Type B pancreatic cell (in vitro differentiated cells): ENCODE data around the gene SUSD6. TPM values are rescaled to one million over a fixed set of nuclear protein-coding genes. Genes with fewer than 3 reads are reported as not detected.

Experiments used
- DNase-seq: peaks from one replicate; pipeline ENCODE4 v3.0.0; 2021; ENCODE audit warnings: mixed read lengths; ENCODE audit not compliant: unreplicated experiment; ENCODE audit errors: extremely low spot score
- H3K27ac Mint-ChIP-seq: 2 replicates; pipeline ENCODE4 v1.8.0; 2021; ENCODE audit warnings: mild to moderate bottlenecking, mixed read lengths
- H3K27me3 Mint-ChIP-seq: 2 replicates; pipeline ENCODE4 v1.8.0; 2021; ENCODE audit warnings: mixed read lengths
- H3K36me3 Mint-ChIP-seq: 2 replicates; pipeline ENCODE4 v1.8.0; 2021; ENCODE audit warnings: mixed read lengths
- H3K4me1 Mint-ChIP-seq: one replicate; pipeline ENCODE4 v1.8.0; 2021; ENCODE audit warnings: mixed read lengths; ENCODE audit not compliant: unreplicated experiment
- H3K4me3 Mint-ChIP-seq: 2 replicates; pipeline ENCODE4 v1.8.0; 2021; ENCODE audit warnings: mild to moderate bottlenecking, mixed read lengths
- H3K9me3 Mint-ChIP-seq: 2 replicates; pipeline ENCODE4 v1.8.0; 2021; ENCODE audit warnings: mixed read lengths
- total RNA-seq: library from RNA; stranded (reverse); gene quantifications from 2 replicates; pipeline ENCODE4 v1.2.1, GENCODE V29; 2021; ENCODE audit warnings: low replicate concordance
- TF ChIP-seq, protein P1 (sequence below): fragments of 200-600 bp; sonication (generic); conservative IDR thresholded peaks from 2 replicates; pipeline ENCODE4 v1.5.0; 2021; ENCODE audit warnings: antibody characterized with exemption, mild to moderate bottlenecking

Gene SUSD6
- total RNA-seq, 1 donor from 2014 or later: 31.7 TPM

DNA sequence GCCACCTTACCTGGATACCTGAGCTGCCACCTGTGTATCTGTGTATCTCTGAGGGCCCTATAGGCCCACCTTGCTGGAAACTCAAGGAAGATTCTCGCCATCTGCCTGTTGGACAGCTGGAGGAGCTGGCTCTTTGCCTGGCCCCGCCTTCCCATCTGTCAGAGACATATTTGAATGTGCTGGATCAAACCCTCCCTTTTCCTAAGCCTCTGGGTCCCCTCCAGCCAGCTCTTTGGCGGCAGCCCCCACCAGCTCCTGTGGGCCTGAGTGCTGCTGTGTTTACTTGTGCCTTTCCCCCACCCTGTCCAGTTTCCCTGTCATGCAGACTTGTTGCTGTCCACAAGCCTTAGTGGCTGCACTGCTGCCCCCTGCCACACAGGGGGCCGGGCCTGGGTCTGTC, 99.7 kb downstream of the SUSD6 start:
- no peak for DNase-seq
- H3K4me1 Mint-ChIP-seq: peaks cover 59% of the 10 kb centered on the region
- peaks cover 15% of the 10 kb centered on the region for H3K36me3 Mint-ChIP-seq
- TF ChIP-seq, protein P1, sequence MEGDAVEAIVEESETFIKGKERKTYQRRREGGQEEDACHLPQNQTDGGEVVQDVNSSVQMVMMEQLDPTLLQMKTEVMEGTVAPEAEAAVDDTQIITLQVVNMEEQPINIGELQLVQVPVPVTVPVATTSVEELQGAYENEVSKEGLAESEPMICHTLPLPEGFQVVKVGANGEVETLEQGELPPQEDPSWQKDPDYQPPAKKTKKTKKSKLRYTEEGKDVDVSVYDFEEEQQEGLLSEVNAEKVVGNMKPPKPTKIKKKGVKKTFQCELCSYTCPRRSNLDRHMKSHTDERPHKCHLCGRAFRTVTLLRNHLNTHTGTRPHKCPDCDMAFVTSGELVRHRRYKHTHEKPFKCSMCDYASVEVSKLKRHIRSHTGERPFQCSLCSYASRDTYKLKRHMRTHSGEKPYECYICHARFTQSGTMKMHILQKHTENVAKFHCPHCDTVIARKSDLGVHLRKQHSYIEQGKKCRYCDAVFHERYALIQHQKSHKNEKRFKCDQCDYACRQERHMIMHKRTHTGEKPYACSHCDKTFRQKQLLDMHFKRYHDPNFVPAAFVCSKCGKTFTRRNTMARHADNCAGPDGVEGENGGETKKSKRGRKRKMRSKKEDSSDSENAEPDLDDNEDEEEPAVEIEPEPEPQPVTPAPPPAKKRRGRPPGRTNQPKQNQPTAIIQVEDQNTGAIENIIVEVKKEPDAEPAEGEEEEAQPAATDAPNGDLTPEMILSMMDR: no peak
- H3K4me3 Mint-ChIP-seq: peak overlapping the region; percentile 28
- peak overlapping the region; percentile 42 for H3K27ac Mint-ChIP-seq
- no peaks in the 10 kb centered on the region for H3K9me3 Mint-ChIP-seq
- no peaks in the 10 kb centered on the region for H3K27me3 Mint-ChIP-seq

DNA sequence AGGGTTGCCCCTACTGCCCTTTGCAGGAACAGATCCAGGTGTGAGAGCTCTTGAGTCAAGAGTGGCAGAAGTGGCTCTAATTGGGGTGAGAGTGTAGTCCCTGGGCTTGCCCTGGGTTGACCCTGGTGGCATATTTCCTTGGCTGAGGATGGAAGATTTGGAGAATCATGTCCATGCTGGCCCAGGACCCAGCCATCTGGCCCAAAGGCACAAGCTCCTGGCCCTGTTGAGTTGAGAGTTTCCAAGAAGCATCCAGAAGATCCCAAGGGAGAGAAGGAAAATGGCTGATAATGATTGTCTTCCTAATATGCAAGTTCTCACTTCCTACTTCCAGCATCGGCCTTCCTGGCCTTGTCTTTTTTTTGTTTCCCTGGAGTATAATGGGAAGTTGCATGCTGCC, 100.1 kb downstream of the SUSD6 start:
- H3K4me1 Mint-ChIP-seq: peaks cover 63% of the 10 kb centered on the region
- no peaks in the 10 kb centered on the region for H3K27me3 Mint-ChIP-seq
- H3K9me3 Mint-ChIP-seq: no peaks in the 10 kb centered on the region
- peak overlapping the region; percentile 39 for H3K4me3 Mint-ChIP-seq
- TF ChIP-seq, protein P1: no peak
- peaks cover 15% of the 10 kb centered on the region for H3K36me3 Mint-ChIP-seq
- no peak for DNase-seq
- H3K27ac Mint-ChIP-seq: peak overlapping the region; percentile 53

DNA sequence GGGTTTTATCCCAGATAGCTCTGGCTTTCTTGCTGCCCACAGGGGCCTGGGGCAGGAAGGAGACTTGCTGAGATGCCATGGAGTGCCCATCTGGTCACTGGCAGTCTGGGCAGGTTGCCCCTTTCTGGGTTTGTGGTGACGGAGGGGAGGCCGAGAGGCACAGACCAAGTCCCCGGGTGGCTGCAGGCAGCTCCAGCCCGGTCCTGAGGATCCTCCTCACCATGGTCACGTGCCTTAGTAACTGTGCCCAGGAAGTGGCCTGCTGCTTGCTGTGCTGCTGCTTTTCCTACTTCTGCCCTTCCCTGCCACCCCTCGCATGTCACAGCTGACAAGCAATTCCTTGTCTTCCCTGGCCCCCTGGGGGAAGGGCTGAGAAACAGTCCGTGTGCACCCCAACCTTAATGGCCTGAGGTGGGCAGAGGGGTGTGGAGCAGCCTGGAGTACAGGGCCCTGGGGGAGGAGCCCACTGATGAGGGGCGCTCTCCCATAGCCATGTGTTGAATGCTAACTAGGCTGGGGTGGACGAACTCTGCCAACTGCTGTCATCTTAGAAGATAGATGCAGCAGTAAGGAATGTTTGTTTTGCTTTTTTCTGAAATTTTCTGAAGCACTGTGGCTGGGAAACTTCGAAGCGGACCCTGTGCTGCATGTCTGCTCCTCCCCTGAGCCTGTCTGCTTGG, 100.6 kb downstream of the SUSD6 start:
- Mint-ChIP-seq H3K36me3 (peaks cover 11% of the 10 kb centered on the region), H3K9me3 (no peaks in the 10 kb centered on the region), H3K27ac (peak overlapping the region; percentile 88), H3K4me1 (peaks cover 67% of the 10 kb centered on the region), H3K4me3 (peak overlapping the region; percentile 69), H3K27me3 (no peaks in the 10 kb centered on the region)
- no peak for DNase-seq
- TF ChIP-seq, protein P1: no peak

DNA sequence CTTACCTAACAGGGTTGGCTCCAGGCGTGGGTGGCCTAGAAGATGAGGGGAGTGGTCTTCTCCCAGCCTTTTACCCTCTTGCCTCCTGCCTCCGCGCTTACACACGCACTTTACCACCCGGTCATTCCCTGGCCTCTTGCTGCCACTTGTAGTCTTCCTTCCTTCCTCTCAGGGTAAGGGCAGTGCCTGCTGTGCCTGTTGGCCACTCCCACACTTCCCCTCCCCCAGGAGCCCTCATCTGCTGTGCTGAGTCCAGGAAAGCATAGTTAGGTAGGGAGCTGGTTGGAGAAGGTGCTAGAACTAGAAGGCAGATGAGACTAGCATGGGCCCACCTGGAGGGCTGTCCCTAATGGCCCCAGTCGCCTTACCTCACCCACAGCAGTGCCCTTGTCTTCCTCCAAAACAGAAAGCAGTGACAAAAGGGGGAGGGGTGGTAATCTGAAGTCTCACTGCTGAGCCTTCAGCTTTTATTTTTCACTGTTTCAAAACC, 101.2 kb downstream of the SUSD6 start:
- H3K9me3 Mint-ChIP-seq: no peaks in the 10 kb centered on the region
- peak overlapping the region; percentile 69 for H3K4me3 Mint-ChIP-seq
- peaks cover 68% of the 10 kb centered on the region for H3K4me1 Mint-ChIP-seq
- DNase-seq: no peak
- no peaks in the 10 kb centered on the region for H3K27me3 Mint-ChIP-seq
- peak overlapping the region; percentile 88 for H3K27ac Mint-ChIP-seq
- TF ChIP-seq, protein P1: no peak
- peaks cover 9% of the 10 kb centered on the region for H3K36me3 Mint-ChIP-seq

DNA sequence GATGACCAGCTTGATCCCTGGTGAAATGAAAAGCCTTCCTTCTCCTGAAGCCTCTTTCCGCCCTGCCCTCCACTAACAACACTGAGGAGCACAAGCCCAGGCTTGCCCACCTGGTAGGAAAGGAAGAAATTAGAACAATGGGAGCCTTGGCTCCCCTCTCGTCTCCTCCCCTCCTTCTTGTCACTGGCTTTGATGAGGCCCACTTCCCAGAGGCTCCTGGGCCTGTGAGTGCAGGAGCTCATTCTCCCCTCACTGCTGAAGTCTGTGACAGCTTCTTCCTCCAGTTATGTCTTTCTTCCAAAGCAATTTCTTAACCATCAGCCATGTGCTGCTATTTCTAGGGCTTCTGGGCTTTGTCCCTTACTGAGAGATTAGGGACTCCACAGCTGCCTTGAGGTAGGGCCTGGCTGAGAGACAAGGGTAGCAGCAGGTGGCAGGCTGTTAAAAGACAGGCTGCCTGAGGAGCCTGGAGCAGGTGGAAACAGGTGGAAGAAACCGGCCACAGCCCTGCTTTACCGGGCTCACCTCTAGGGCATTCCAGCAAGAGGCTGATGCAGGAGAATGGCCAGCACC, 101.9 kb downstream of the SUSD6 start:
- TF ChIP-seq, protein P1: peak; percentile 35
- Mint-ChIP-seq H3K4me3 (peak overlapping the region; percentile 69), H3K27me3 (no peaks in the 10 kb centered on the region), H3K4me1 (peaks cover 68% of the 10 kb centered on the region), H3K36me3 (peaks cover 9% of the 10 kb centered on the region), H3K27ac (peak overlapping the region; percentile 88), H3K9me3 (no peaks in the 10 kb centered on the region)
- DNase-seq: no peak
